ENCODE measurements around the gene NTN5. TPM values are rescaled to one million over a fixed set of nuclear protein-coding genes. Genes with fewer than 3 reads are reported as not detected.
"Not testable (repeated sequence)": the region's sequence is repeated elsewhere in the genome, so short reads cannot be mapped to it uniquely, and the experiment has no call there.

The NTN5 gene
- total RNA-seq (2014; rRNA removed; shearing (Covaris generic)) = not detected in 2 replicates

- Histone ChIP-seq H3K27ac (no peak within 1 kb of the TSS), H3K27me3 (replicated peaks) (no peaks in the 10 kb centered on the region), H3K4me3 (no peak within 1 kb of the TSS), H3K4me1 (replicated peaks) (no peaks in the 10 kb centered on the region), H3K9me3 (replicated peaks) (no peaks in the 10 kb centered on the region), H3K36me3 (no peaks in the 10 kb centered on the region)
- no peak for DNase-seq (ENCODE audit: low read depth in 1 of 2, low spot score in 2 of 2)
Measured at GRCh38 chr19:48672994-48673393, at the start of gene NTN5. NTN5 (minus strand) TSS chr19:48673017; CDS start chr19:48670986, 2,031 bp downstream.

GRCh38 chr19:48722196-48722708 is 49.4 kb upstream of the NTN5 start:
- H3K27me3 ChIP-seq (replicated peaks) = no peaks in the 10 kb centered on the region
- no peak overlapping the region for H3K27ac ChIP-seq
- H3K4me1 ChIP-seq (replicated peaks) = peaks cover 22% of the 10 kb centered on the region
- no peak overlapping the region for H3K4me3 ChIP-seq
- 0 out of 2 replicates have a peak, but pooled peaks cover 5% of the 10 kb centered on the region for H3K9me3 ChIP-seq (replicated peaks)
- no peak for DNase-seq (ENCODE audit: low read depth in 1 of 2, low spot score in 2 of 2)
- no peaks in the 10 kb centered on the region for H3K36me3 ChIP-seq

- Histone ChIP-seq H3K36me3 (no peaks in the 10 kb centered on the region), H3K27me3 (replicated peaks) (no peaks in the 10 kb centered on the region), H3K27ac (peak overlapping the region; percentile 83), H3K4me3 (peak overlapping the region; percentile 53), H3K4me1 (replicated peaks) (peaks cover 22% of the 10 kb centered on the region), H3K9me3 (replicated peaks) (no peaks in the 10 kb centered on the region)
- peak; percentile 98 to 99 for DNase-seq (ENCODE audit: low read depth in 1 of 2, low spot score in 2 of 2)
Measured at GRCh38 chr19:48720613-48721296, 47.9 kb upstream of the NTN5 start.

- Histone ChIP-seq H3K27ac (0 out of 2 replicates have a peak overlapping the region, but pooled peaks have one; percentile 83), H3K9me3 (replicated peaks) (no peaks in the 10 kb centered on the region), H3K36me3 (no peaks in the 10 kb centered on the region), H3K27me3 (replicated peaks) (no peaks in the 10 kb centered on the region), H3K4me3 (peak overlapping the region; percentile 53), H3K4me1 (replicated peaks) (peaks cover 18% of the 10 kb centered on the region)
- DNase-seq (ENCODE audit: low read depth in 1 of 2, low spot score in 2 of 2) = no peak
Measured at GRCh38 chr19:48720251-48720612, 47.4 kb upstream of the NTN5 start.

GRCh38 chr19:48719263-48720171 is 46.7 kb upstream of the NTN5 start, which contains the start of gene MAMSTR:
MAMSTR (minus strand) TSS chr19:48719725; CDS start chr19:48719031, 694 bp downstream.
- H3K4me1 ChIP-seq (replicated peaks) = peaks cover 16% of the 10 kb centered on the region
- peak within 1 kb of the TSS; percentile 83 for H3K27ac ChIP-seq
- H3K27me3 ChIP-seq (replicated peaks) = no peaks in the 10 kb centered on the region
- peak within 1 kb of the TSS; percentile 53 for H3K4me3 ChIP-seq
- no peaks in the 10 kb centered on the region for H3K9me3 ChIP-seq (replicated peaks)
- H3K36me3 ChIP-seq = no peaks in the 10 kb centered on the region
- no peak for DNase-seq (ENCODE audit: low read depth in 1 of 2, low spot score in 2 of 2)

GRCh38 chr19:48718711-48719231 is 46.0 kb upstream of the NTN5 start:
- H3K4me1 ChIP-seq (replicated peaks) = peaks cover 14% of the 10 kb centered on the region
- no peak overlapping the region for H3K4me3 ChIP-seq
- no peaks in the 10 kb centered on the region for H3K9me3 ChIP-seq (replicated peaks)
- no peaks in the 10 kb centered on the region for H3K27me3 ChIP-seq (replicated peaks)
- DNase-seq (ENCODE audit: low read depth in 1 of 2, low spot score in 2 of 2) = no peak
- no peak overlapping the region for H3K27ac ChIP-seq
- no peaks in the 10 kb centered on the region for H3K36me3 ChIP-seq

GRCh38 chr19:48718106-48718505 is 45.3 kb upstream of the NTN5 start:
- not testable (repeated sequence) for H3K4me3 ChIP-seq; H3K27me3 ChIP-seq (replicated peaks); DNase-seq (ENCODE audit: low read depth in 1 of 2, low spot score in 2 of 2); H3K27ac ChIP-seq; H3K36me3 ChIP-seq; H3K9me3 ChIP-seq (replicated peaks)
- peaks cover 21% of the 10 kb centered on the region for H3K4me1 ChIP-seq (replicated peaks)

GRCh38 chr19:48716562-48717291 is 43.9 kb upstream of the NTN5 start:
- H3K9me3 ChIP-seq (replicated peaks) = no peaks in the 10 kb centered on the region
- H3K4me1 ChIP-seq (replicated peaks) = peaks cover 24% of the 10 kb centered on the region
- no peaks in the 10 kb centered on the region for H3K36me3 ChIP-seq
- H3K27ac ChIP-seq = no peak overlapping the region
- DNase-seq (ENCODE audit: low read depth in 1 of 2, low spot score in 2 of 2) = no peak
- no peak overlapping the region for H3K4me3 ChIP-seq
- no peaks in the 10 kb centered on the region for H3K27me3 ChIP-seq (replicated peaks)

- Histone ChIP-seq H3K9me3 (replicated peaks) (no peaks in the 10 kb centered on the region), H3K36me3 (no peaks in the 10 kb centered on the region), H3K4me3 (no peak overlapping the region), H3K4me1 (replicated peaks) (peaks cover 18% of the 10 kb centered on the region), H3K27ac (no peak overlapping the region), H3K27me3 (replicated peaks) (no peaks in the 10 kb centered on the region)
- DNase-seq (ENCODE audit: low read depth in 1 of 2, low spot score in 2 of 2) = no peak
Measured at GRCh38 chr19:48715681-48716171, 42.9 kb upstream of the NTN5 start.

- Histone ChIP-seq H3K4me3 (peak overlapping the region; percentile 57), H3K4me1 (replicated peaks) (peaks cover 15% of the 10 kb centered on the region), H3K36me3 (no peaks in the 10 kb centered on the region), H3K27me3 (replicated peaks) (no peaks in the 10 kb centered on the region), H3K27ac (peak overlapping the region; percentile 47), H3K9me3 (replicated peaks) (no peaks in the 10 kb centered on the region)
- no peak for DNase-seq (ENCODE audit: low read depth in 1 of 2, low spot score in 2 of 2)
Measured at GRCh38 chr19:48714759-48715675, 42.2 kb upstream of the NTN5 start.

GRCh38 chr19:48713864-48714755 is 41.3 kb upstream of the NTN5 start:
- H3K36me3 ChIP-seq = no peaks in the 10 kb centered on the region
- DNase-seq (ENCODE audit: low read depth in 1 of 2, low spot score in 2 of 2) = peak; percentile 99 to 100
- no peaks in the 10 kb centered on the region for H3K27me3 ChIP-seq (replicated peaks)
- H3K9me3 ChIP-seq (replicated peaks) = no peaks in the 10 kb centered on the region
- peak overlapping the region; percentile 57 for H3K4me3 ChIP-seq
- peak overlapping the region; percentile 47 for H3K27ac ChIP-seq
- peaks cover 15% of the 10 kb centered on the region for H3K4me1 ChIP-seq (replicated peaks)
